ENCODE data around the gene AKR1C4. TPM values are rescaled to one million over a fixed set of nuclear protein-coding genes. Genes with fewer than 3 reads are reported as not detected.
"Not testable (repeated sequence)": the region's sequence is repeated elsewhere in the genome, so short reads cannot be mapped to it uniquely, and the experiment has no call there.

Gene AKR1C4
- total RNA-seq, 4 donors from 2014 or later, result not detected

GRCh38 chr10:5234106-5234860 is 37.6 kb downstream of the AKR1C4 start:
- DNase-seq, result no peak
- no peak for TF ChIP-seq POLR2A (IDR thresholded peaks at IDR 0.05)
- no peak for TF ChIP-seq CTCF (IDR thresholded peaks at IDR 0.05)

GRCh38 chr10:5237541-5237940 is 40.9 kb downstream of the AKR1C4 start:
- intact Hi-C loops (cut with DNase I; ENCODE audit: low total_unique reads), result not testable (repeated sequence)

More at GRCh38 chr10:5234106-5234860, 37.6 kb downstream of the AKR1C4 start:
- Histone ChIP-seq H3K9me3 (no peaks in the 10 kb centered on the region), H3K4me1 (no peaks in the 10 kb centered on the region), H3K27ac (no peak overlapping the region), H3K4me3 (no peak overlapping the region), H3K36me3 (no peaks in the 10 kb centered on the region), H3K27me3 (no peaks in the 10 kb centered on the region)
- intact Hi-C loops (cut with DNase I; ENCODE audit: low total_unique reads), result no loop called here

GRCh38 chr10:5242585-5242984 is 45.9 kb downstream of the AKR1C4 start:
- no peaks in the 10 kb centered on the region for H3K9me3 ChIP-seq
- no peak overlapping the region for H3K27ac ChIP-seq
- intact Hi-C loops (cut with DNase I; ENCODE audit: low total_unique reads), result no loop called here
- H3K4me3 ChIP-seq, result no peak overlapping the region
- no peaks in the 10 kb centered on the region for H3K4me1 ChIP-seq
- no peaks in the 10 kb centered on the region for H3K27me3 ChIP-seq
- no peaks in the 10 kb centered on the region for H3K36me3 ChIP-seq
- DNase-seq, result no peak
- TF ChIP-seq POLR2A (IDR thresholded peaks at IDR 0.05) (no peak), CTCF (IDR thresholded peaks at IDR 0.05) (no peak)

More at GRCh38 chr10:5237541-5237940, 40.9 kb downstream of the AKR1C4 start:
- not testable (repeated sequence) for DNase-seq, H3K27me3 ChIP-seq, H3K4me1 ChIP-seq, H3K27ac ChIP-seq, H3K36me3 ChIP-seq, H3K9me3 ChIP-seq, H3K4me3 ChIP-seq

GRCh38 chr10:5243521-5243987 is 46.9 kb downstream of the AKR1C4 start:
- H3K27ac ChIP-seq, result no peak overlapping the region
- no peaks in the 10 kb centered on the region for H3K36me3 ChIP-seq
- H3K9me3 ChIP-seq, result no peaks in the 10 kb centered on the region
- no peak overlapping the region for H3K4me3 ChIP-seq
- no peaks in the 10 kb centered on the region for H3K27me3 ChIP-seq
- TF ChIP-seq POLR2A (IDR thresholded peaks at IDR 0.05) (no peak), CTCF (IDR thresholded peaks at IDR 0.05) (no peak)
- DNase-seq, result no peak
- H3K4me1 ChIP-seq, result no peaks in the 10 kb centered on the region
- intact Hi-C loops (cut with DNase I; ENCODE audit: low total_unique reads), result no loop called here

- Histone ChIP-seq H3K4me3 (no peak overlapping the region), H3K36me3 (no peaks in the 10 kb centered on the region), H3K4me1 (no peaks in the 10 kb centered on the region), H3K27ac (no peak overlapping the region), H3K27me3 (no peaks in the 10 kb centered on the region), H3K9me3 (no peaks in the 10 kb centered on the region)
- DNase-seq, result no peak
- intact Hi-C loops (cut with DNase I; ENCODE audit: low total_unique reads), result no loop called here
- TF ChIP-seq CTCF (IDR thresholded peaks at IDR 0.05) (no peak), POLR2A (IDR thresholded peaks at IDR 0.05) (no peak)
Observed at GRCh38 chr10:5252177-5253037, 55.8 kb downstream of the AKR1C4 start.
